ENCODE results near the gene PGM2L1.

- TF ChIP-seq, protein P1, sequence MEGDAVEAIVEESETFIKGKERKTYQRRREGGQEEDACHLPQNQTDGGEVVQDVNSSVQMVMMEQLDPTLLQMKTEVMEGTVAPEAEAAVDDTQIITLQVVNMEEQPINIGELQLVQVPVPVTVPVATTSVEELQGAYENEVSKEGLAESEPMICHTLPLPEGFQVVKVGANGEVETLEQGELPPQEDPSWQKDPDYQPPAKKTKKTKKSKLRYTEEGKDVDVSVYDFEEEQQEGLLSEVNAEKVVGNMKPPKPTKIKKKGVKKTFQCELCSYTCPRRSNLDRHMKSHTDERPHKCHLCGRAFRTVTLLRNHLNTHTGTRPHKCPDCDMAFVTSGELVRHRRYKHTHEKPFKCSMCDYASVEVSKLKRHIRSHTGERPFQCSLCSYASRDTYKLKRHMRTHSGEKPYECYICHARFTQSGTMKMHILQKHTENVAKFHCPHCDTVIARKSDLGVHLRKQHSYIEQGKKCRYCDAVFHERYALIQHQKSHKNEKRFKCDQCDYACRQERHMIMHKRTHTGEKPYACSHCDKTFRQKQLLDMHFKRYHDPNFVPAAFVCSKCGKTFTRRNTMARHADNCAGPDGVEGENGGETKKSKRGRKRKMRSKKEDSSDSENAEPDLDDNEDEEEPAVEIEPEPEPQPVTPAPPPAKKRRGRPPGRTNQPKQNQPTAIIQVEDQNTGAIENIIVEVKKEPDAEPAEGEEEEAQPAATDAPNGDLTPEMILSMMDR (IDR thresholded peaks at IDR 0.05; ENCODE audit: insufficient read depth, low read length, poor library complexity, severe bottlenecking), result no peak
- TF ChIP-seq EZH2phosphoT487 (conservative IDR thresholded peaks at IDR 0.05; ENCODE audit: low read length), result no peak
Measured at GRCh38 chr11:74417379-74417804, 19.2 kb upstream of the PGM2L1 start.
